ENCODE data around the gene TC2N. TPM values are rescaled to one million over a fixed set of nuclear protein-coding genes. Genes with fewer than 3 reads are reported as not detected.
"Not testable (repeated sequence)": the region's sequence is repeated elsewhere in the genome, so short reads cannot be mapped to it uniquely, and the experiment has no call there.

The TC2N gene
- total RNA-seq, 1 donor from 2014 or later, result 1.7 TPM

- DNase-seq (ENCODE audit: low spot score), result no peak
- intact Hi-C loops (cut with DNase I), result no loop called here
These were observed 4.7 kb upstream of the TC2N start for GRCh38 chr14:91872011-91872501.

- DNase-seq (ENCODE audit: low spot score); intact Hi-C loops (cut with DNase I): not testable (repeated sequence)
These were observed 4.1 kb upstream of the TC2N start for GRCh38 chr14:91871401-91871800.

DNA sequence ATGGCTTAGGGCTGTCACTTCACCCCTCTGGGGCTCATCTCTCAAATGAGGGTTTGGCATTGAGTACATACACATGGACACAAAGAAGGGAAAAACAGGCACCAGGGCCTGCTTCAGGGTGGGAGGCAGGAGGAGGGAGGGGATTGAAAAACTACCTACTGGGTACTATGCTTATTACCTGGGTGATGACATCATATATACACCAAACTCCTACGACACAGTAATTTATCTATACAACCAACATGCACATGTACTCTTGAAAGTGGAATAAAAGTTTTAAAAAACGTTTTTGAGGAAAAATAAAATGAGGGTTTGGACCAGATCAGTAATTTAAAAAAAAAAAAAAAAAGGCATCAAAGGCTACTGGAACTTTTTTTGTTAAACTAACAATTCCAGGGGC, 3.6 kb upstream of the TC2N start:
- intact Hi-C loops (cut with DNase I), result no loop called here
- DNase-seq (ENCODE audit: low spot score), result no peak

DNA sequence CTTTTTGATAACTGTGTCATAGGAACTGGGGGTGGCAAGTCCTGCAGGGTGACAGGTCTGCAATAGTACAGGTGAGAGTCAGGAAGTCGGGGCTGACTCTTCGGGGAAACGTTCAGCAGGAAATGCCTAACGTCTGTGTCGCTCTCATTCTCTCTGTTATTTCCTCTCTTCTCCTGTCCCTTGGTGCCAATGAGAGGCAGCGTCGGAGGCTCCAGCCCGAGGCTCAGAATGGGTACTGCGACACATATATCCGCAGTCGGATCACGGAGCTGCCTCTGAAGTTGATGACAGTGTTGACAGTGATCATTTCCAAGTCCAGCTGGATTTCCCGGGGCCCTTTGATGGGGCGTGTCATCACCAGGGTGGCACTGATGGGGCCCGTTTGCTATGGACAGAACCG, 2.7 kb upstream of the TC2N start:
- intact Hi-C loops (cut with DNase I), result no loop called here
- no peak for DNase-seq (ENCODE audit: low spot score)

DNA sequence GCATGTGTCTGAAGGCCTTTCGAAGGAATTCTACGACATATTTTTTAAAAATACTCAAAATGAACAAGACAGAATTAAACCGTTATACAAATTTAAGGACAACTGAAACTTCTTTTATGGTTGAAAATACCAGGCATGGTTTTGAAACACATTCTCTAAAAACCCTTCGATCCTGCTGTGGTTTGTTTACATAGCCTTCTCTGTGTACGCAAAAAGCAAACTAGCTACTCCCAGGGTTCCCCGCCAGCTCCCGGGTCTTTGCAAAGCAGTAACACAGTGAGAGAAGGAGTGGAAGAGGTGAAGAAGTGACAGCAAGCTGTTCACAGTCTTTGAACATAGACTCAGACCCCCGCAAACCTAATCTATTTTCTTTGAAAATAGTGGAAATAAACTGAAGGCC, 2.2 kb upstream of the TC2N start:
- no peak for DNase-seq (ENCODE audit: low spot score)
- intact Hi-C loops (cut with DNase I), result no loop called here

- intact Hi-C loops (cut with DNase I), result no loop called here
- DNase-seq (ENCODE audit: low spot score), result no peak
These were observed 633 bp downstream of the TC2N start for GRCh38 chr14:91866511-91867295.

- DNase-seq (ENCODE audit: low spot score), result no peak
These were observed 1.3 kb downstream of the TC2N start for GRCh38 chr14:91866061-91866460.

DNA sequence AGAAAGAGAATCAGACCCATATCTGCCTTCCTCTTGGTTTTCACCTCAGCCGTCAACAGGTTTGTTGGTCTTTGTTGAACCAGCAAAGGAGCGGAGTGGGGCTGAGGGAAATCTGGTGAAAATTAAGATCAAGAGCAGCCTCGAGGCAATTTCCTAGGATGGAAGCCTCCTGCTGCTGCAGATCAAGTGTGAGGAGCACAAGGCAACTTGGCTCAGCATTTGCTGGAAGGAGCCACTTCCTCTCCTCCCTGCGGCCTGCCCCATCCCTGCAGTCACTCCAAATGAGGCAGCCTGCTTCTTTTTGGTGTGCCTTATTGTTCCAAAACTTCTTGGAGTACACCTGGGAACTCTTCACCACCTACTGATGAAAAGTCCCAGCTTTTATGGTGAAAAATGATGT, 4.9 kb downstream of the TC2N start:
- DNase-seq (ENCODE audit: low spot score), result no peak
- intact Hi-C loops (cut with DNase I), result no loop called here

More at GRCh38 chr14:91866061-91866460, 1.3 kb downstream of the TC2N start:
- intact Hi-C loops (cut with DNase I), result no loop called here

DNA sequence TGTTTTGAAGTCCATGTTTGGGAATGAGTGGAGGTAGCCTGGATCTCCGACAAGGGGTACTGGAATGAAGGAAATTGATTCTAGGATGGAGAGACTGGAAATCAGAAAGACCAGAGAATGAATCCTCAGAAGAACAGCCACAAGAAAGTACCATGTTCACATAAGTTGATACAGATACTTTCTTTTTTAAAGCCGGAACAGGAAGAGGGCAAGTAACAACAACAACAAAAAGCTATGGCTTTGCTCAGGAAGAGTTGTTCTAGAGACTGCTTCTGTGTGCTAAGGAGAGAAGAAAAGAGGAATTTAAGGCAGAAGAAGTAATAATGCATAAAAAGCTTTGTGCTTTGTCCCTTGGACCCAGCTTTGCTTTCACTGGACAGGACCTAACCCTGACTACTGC, 6.2 kb downstream of the TC2N start:
- no peak for DNase-seq (ENCODE audit: low spot score)
- intact Hi-C loops (cut with DNase I), result no loop called here

DNA sequence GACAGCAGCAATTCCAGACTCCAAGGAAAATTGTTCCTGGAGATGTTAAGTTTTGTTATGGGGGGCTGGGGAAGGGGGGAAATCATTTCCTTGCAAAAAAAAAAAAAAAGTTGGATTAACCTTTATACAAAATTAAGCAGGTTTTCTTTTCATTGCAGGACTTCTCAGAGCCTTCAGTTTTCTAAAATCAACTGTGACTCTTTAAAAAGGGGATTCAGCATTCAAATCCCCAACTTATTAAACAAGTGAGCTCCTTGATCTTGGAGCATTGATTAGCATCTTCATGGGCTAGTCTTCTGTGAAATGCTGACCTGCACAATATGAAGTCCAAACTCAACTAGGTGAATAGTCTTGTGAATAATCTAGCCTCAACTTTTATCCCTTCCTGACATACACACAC, 7.1 kb downstream of the TC2N start:
- no peak for DNase-seq (ENCODE audit: low spot score)
- intact Hi-C loops (cut with DNase I), result no loop called here

DNA sequence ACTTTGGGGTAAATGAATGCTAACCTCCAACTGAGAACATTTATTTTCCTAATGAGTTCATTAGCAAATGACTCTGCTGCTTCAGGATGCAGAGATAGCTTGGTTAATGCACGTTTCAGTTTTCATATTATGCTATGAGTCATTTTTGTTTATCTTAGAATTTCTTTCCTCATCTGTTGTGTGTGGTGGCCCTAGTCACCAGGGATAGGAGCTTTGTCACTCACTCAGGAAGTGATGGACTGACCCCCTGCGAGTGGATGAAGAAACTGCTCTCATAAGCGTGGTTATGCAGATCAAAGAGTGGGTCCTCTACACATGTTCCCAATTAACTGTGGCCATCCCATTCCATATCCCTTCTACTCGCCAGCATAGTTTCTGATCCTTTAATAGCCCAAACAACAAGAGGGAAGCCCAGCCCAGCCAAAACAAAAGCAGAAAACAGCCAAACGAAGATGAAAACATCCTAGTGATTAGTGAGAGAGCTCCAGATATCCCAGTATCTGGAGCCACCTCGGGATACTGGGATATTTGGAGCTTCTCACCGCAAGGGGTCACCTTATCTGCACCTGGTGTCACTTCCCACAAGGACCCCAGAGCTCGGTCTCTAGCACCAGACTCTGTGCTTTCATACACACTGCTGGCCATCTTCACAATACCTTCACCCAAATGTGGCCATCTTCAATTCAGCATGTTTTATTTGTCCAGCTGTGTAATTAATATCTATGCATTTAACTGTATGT, 8.6 kb downstream of the TC2N start:
- intact Hi-C loops (cut with DNase I), result no loop called here
- DNase-seq (ENCODE audit: low spot score), result no peak

DNA sequence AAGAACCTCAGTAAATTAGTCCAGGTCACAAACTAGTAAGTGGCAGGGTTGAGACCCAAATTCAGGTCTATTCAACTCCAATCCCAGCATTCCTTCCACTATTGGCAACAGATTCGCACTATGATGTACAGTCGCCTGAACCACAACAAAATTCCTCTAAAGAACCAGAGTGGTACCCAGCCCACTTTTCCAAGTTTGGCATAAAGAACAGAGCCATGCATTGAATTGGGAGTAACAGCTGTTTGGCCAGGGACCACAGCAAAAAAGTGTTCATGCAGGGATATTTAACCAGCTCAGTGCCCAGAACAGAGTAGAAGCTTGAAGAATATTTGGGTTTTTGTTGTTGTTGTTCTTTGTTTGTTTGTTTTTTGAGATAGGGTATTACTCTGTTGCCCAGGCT, 9.7 kb downstream of the TC2N start:
- intact Hi-C loops (cut with DNase I), result no loop called here
- DNase-seq (ENCODE audit: low spot score), result no peak

DNA sequence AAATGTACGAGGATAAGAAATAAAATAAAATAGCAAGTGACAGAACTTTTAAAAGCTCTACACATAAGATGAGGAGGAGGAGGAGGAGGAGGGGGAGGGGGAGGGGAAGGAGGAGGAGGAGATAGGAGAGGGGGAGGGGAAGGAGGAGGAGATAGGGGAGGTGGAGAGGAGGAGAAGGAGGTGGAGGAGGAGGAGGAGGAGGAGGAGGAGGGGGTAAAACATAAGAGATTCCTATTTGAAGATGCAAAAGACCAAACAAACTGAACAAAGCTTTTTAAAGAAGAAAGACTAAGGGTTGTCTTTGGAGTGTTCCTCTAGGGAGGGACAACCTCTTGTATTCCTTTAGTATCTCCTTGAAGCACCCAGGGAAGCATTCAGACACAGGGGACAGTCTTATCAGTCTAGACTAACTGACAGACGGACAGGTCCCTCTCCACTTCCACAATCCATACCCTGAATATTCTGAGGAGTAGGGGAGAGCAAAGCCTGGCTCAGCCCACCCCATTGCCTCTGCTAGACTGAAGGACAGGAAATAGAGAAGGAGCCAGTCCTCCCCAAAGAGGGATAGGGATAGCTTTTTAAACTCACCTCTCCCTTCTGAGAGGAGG, 12.9 kb downstream of the TC2N start:
- intact Hi-C loops (cut with DNase I), result no loop called here

GRCh38 chr14:91851563-91851962, 15.8 kb downstream of the TC2N start:
- DNase-seq (ENCODE audit: low spot score), result no peak
- intact Hi-C loops (cut with DNase I), result no loop called here

More for the DNA sequence above, 12.9 kb downstream of the TC2N start:
- DNase-seq (ENCODE audit: low spot score), result no peak

DNA sequence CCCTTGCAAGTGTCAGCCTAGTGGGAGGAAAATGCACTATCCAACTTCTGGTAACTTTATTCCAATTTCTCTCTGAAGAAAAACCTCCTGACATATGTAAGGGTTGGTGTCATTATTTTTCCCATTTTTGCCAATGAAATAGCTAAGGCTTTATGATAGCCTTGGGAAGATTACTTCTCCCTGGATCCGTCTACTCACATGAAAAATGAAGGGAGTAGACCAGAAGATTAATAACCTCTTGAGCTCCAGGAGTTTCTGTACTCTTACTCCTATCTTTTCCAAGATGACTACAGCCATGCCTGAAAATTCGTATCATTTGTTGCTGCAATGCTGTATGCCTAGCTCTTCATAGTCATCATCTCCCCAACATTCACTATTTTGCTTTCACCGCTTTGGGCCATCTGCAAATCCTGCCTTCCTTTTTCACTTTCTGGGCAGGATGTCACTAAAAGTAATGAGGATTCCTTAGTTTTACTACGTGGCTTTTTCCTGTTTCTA, 18.8 kb downstream of the TC2N start:
- intact Hi-C loops (cut with DNase I), result no loop called here
- no peak for DNase-seq (ENCODE audit: low spot score)

DNA sequence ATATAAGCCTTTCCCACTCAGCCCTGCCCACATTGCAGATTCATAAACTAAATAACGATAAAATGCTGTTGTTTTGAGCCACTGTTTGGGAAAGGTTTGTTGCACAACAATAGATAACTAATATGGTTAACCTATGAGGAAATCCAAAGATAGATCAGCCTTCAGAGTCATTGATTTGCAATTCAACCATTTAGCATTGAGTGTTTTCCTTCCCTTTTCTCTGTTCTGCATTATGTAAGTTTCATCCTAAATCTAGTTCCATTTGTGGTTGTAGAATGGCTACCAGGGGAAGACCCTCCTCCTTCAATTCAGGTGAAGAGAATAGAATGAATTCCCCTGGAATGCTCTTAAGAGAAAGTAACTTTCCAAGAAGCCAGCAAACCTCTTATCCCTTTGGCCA, 19.6 kb downstream of the TC2N start:
- no peak for DNase-seq (ENCODE audit: low spot score)
- intact Hi-C loops (cut with DNase I), result no loop called here

- DNase-seq (ENCODE audit: low spot score), result no peak
- intact Hi-C loops (cut with DNase I), result no loop called here
These were observed 21.7 kb downstream of the TC2N start for GRCh38 chr14:91845652-91846051.

DNA sequence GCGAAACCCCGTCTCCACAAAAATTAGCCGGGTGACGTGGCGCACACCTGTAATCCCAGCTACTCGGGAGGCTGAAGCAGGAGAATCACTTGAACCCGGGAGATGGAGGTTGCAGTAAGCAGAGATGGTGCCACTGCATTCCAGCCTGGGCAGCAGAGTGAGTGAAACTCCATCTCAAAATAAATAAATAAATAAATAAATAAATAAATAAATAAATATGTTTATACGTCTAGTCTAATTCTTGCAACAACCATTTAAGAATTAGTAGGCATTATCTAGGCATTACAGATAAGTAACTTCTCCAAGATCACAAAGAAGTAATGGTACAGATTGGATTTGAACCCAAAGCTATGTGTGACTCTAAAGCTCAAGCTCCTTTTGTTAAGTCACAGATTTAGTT, 22.3 kb downstream of the TC2N start:
- DNase-seq (ENCODE audit: low spot score); intact Hi-C loops (cut with DNase I): not testable (repeated sequence)

- intact Hi-C loops (cut with DNase I), result no loop called here
- DNase-seq (ENCODE audit: low spot score), result no peak
These were observed 23.3 kb downstream of the TC2N start for GRCh38 chr14:91844029-91844428.

- intact Hi-C loops (cut with DNase I), result no loop called here
- DNase-seq (ENCODE audit: low spot score), result no peak
These were observed 23.9 kb downstream of the TC2N start for GRCh38 chr14:91843437-91843836.
